IgD-negative memory B cell (primary cell): Measurements from ENCODE around the gene CDKL1. TPM values are rescaled to one million over a fixed set of nuclear protein-coding genes. Genes with fewer than 3 reads are reported as not detected.
A peak's percentile ranks its signal among the peaks of the same experiment; 100 is the strongest.
"Not testable (repeated sequence)": the region's sequence is repeated elsewhere in the genome, so short reads cannot be mapped to it uniquely, and the experiment has no call there.

ENCODE experiments used
- H3K27ac Mint-ChIP-seq, 3 donors: one replicate each; pipeline ENCODE4 v1.8.0; 2020 to 2022; ENCODE audit warnings: mild to moderate bottlenecking in 3 of 3, mixed read lengths in 3 of 3, moderate library complexity in 1 of 3
- H3K27me3 Mint-ChIP-seq: one replicate; pipeline ENCODE4 v1.8.0; 2021; ENCODE audit warnings: mixed read lengths
- H3K36me3 Mint-ChIP-seq: one replicate; pipeline ENCODE4 v1.8.0; 2020; ENCODE audit warnings: mild to moderate bottlenecking, mixed read lengths
- H3K4me1 Mint-ChIP-seq, 3 donors: one replicate each; pipeline ENCODE4 v1.8.0; 2020 to 2022; ENCODE audit warnings: mixed read lengths in 3 of 3, mild to moderate bottlenecking in 1 of 3
- H3K4me3 Mint-ChIP-seq, 4 donors: one replicate each; pipeline ENCODE4 v1.8.0; 2020 to 2022; ENCODE audit warnings: mild to moderate bottlenecking in 4 of 4, mixed read lengths in 4 of 4, moderate library complexity in 3 of 4
- H3K9me3 Mint-ChIP-seq, 3 donors: one replicate each; pipeline ENCODE4 v1.8.0; 2020 to 2021; ENCODE audit warnings: mixed read lengths in 3 of 3, mild to moderate bottlenecking in 1 of 3
- polyA plus RNA-seq: library from polyadenylated mRNA; unstranded; fragments of 300-500 nt; fragmentation: Illumina TruSeq; gene quantifications from one replicate; pipeline ENCODE4 v1.2.3, GENCODE V29; 2021

The CDKL1 gene
- polyA plus RNA-seq, 1 donor from 2014 or later: 7.1 TPM

- H3K36me3 Mint-ChIP-seq: peaks cover 4% of the 10 kb centered on the region
- H3K27ac Mint-ChIP-seq: no peak overlapping the region
- H3K27me3 Mint-ChIP-seq: no peaks in the 10 kb centered on the region
- no peaks in the 10 kb centered on the region for H3K4me1 Mint-ChIP-seq
- no peak overlapping the region for H3K4me3 Mint-ChIP-seq
- peaks cover 0 to 3% (median 2%) of the 10 kb centered on the region in 3 donors for H3K9me3 Mint-ChIP-seq
Observed at GRCh38 chr14:50373959-50374358, 22.7 kb downstream of the CDKL1 start.

- H3K9me3 Mint-ChIP-seq: peaks cover 0 to 3% (median 2%) of the 10 kb centered on the region in 3 donors
- H3K4me1 Mint-ChIP-seq: peaks cover 0 to 6% (median 5%) of the 10 kb centered on the region in 3 donors
- no peak overlapping the region for H3K27ac Mint-ChIP-seq
- no peaks in the 10 kb centered on the region for H3K27me3 Mint-ChIP-seq
- H3K4me3 Mint-ChIP-seq: no peak overlapping the region
- H3K36me3 Mint-ChIP-seq: peaks cover 4% of the 10 kb centered on the region
Observed at GRCh38 chr14:50371546-50371945, 25.1 kb downstream of the CDKL1 start.

- peaks cover 0 to 3% (median 2%) of the 10 kb centered on the region in 3 donors for H3K9me3 Mint-ChIP-seq
- H3K36me3 Mint-ChIP-seq: peaks cover 1% of the 10 kb centered on the region
- peak overlapping the region in 1 of 3 donors; percentile 43 for H3K27ac Mint-ChIP-seq
- H3K4me1 Mint-ChIP-seq: peaks cover 14 to 34% (median 18%) of the 10 kb centered on the region in 3 donors
- no peaks in the 10 kb centered on the region for H3K27me3 Mint-ChIP-seq
- H3K4me3 Mint-ChIP-seq: peak overlapping the region in 1 of 4 donors; percentile 46
Observed at GRCh38 chr14:50366589-50366988, 30.1 kb downstream of the CDKL1 start.

- no peak overlapping the region for H3K4me3 Mint-ChIP-seq
- no peak overlapping the region for H3K27ac Mint-ChIP-seq
- peaks cover 14 to 34% (median 18%) of the 10 kb centered on the region in 3 donors for H3K4me1 Mint-ChIP-seq
- H3K9me3 Mint-ChIP-seq: peaks cover 0 to 3% (median 2%) of the 10 kb centered on the region in 3 donors
- no peaks in the 10 kb centered on the region for H3K27me3 Mint-ChIP-seq
- H3K36me3 Mint-ChIP-seq: peaks cover 1% of the 10 kb centered on the region
Observed at GRCh38 chr14:50366115-50366514, 30.6 kb downstream of the CDKL1 start.

- H3K4me3 Mint-ChIP-seq, H3K27me3 Mint-ChIP-seq, H3K36me3 Mint-ChIP-seq, H3K9me3 Mint-ChIP-seq, H3K27ac Mint-ChIP-seq: not testable (repeated sequence)
- H3K4me1 Mint-ChIP-seq: peaks cover 14 to 34% (median 18%) of the 10 kb centered on the region in 3 donors
Observed at GRCh38 chr14:50365572-50365971, 31.1 kb downstream of the CDKL1 start.

- Mint-ChIP-seq H3K27me3 (no peaks in the 10 kb centered on the region), H3K36me3 (peaks cover 1% of the 10 kb centered on the region), H3K27ac (no peak overlapping the region), H3K4me3 (peak overlapping the region in 1 of 4 donors; percentile 38), H3K4me1 (peaks cover 14 to 38% (median 19%) of the 10 kb centered on the region in 3 donors), H3K9me3 (no peaks in the 10 kb centered on the region)
Observed at GRCh38 chr14:50364792-50365191, 31.9 kb downstream of the CDKL1 start.

- Mint-ChIP-seq H3K27ac (peak overlapping the region; percentile 75 to 97 (median 76)), H3K4me3 (peak overlapping the region; percentile 78 to 92 (median 86)), H3K27me3 (no peaks in the 10 kb centered on the region), H3K9me3 (no peaks in the 10 kb centered on the region), H3K36me3 (peaks cover 1% of the 10 kb centered on the region), H3K4me1 (peaks cover 14 to 38% (median 20%) of the 10 kb centered on the region in 3 donors)
Observed at GRCh38 chr14:50363714-50364111, 33.0 kb downstream of the CDKL1 start.

- H3K27ac Mint-ChIP-seq: peak overlapping the region; percentile 75 to 97 (median 76)
- H3K4me1 Mint-ChIP-seq: peaks cover 14 to 38% (median 20%) of the 10 kb centered on the region in 3 donors
- no peaks in the 10 kb centered on the region for H3K9me3 Mint-ChIP-seq
- peaks cover 5% of the 10 kb centered on the region for H3K36me3 Mint-ChIP-seq
- no peaks in the 10 kb centered on the region for H3K27me3 Mint-ChIP-seq
- H3K4me3 Mint-ChIP-seq: peak overlapping the region; percentile 78 to 92 (median 86)
Observed at GRCh38 chr14:50362764-50363713, 33.6 kb downstream of the CDKL1 start.

- H3K4me3 Mint-ChIP-seq: peak overlapping the region in 1 of 4 donors; percentile 42
- H3K36me3 Mint-ChIP-seq: peaks cover 10% of the 10 kb centered on the region
- peaks cover 14 to 35% (median 20%) of the 10 kb centered on the region in 3 donors for H3K4me1 Mint-ChIP-seq
- not testable (repeated sequence) for H3K27me3 Mint-ChIP-seq, H3K27ac Mint-ChIP-seq, H3K9me3 Mint-ChIP-seq
Observed at GRCh38 chr14:50361473-50362403, 34.9 kb downstream of the CDKL1 start.

- Mint-ChIP-seq H3K4me1 (peaks cover 14 to 28% (median 15%) of the 10 kb centered on the region in 3 donors), H3K27ac (no peak overlapping the region), H3K9me3 (peaks cover 0 to 1% (median 0%) of the 10 kb centered on the region in 3 donors), H3K27me3 (no peaks in the 10 kb centered on the region), H3K36me3 (peaks cover 17% of the 10 kb centered on the region), H3K4me3 (no peak overlapping the region)
Observed at GRCh38 chr14:50360851-50361250, 35.8 kb downstream of the CDKL1 start.

GRCh38 chr14:50360093-50360492, 36.6 kb downstream of the CDKL1 start:
- no peaks in the 10 kb centered on the region for H3K27me3 Mint-ChIP-seq
- H3K36me3 Mint-ChIP-seq: peaks cover 19% of the 10 kb centered on the region
- H3K27ac Mint-ChIP-seq: no peak overlapping the region
- H3K4me3 Mint-ChIP-seq: no peak overlapping the region
- peaks cover 0 to 1% (median 0%) of the 10 kb centered on the region in 3 donors for H3K9me3 Mint-ChIP-seq
- H3K4me1 Mint-ChIP-seq: peaks cover 14 to 25% (median 15%) of the 10 kb centered on the region in 3 donors

- Mint-ChIP-seq H3K27me3 (no peaks in the 10 kb centered on the region), H3K9me3 (peaks cover 0 to 1% (median 0%) of the 10 kb centered on the region in 3 donors), H3K4me1 (peaks cover 13 to 21% (median 14%) of the 10 kb centered on the region in 3 donors), H3K27ac (no peak overlapping the region), H3K4me3 (no peak overlapping the region), H3K36me3 (peaks cover 19% of the 10 kb centered on the region)
Observed at GRCh38 chr14:50359631-50360030, 37.0 kb downstream of the CDKL1 start.

- Mint-ChIP-seq H3K9me3 (peaks cover 0 to 1% (median 0%) of the 10 kb centered on the region in 3 donors), H3K27me3 (no peaks in the 10 kb centered on the region), H3K27ac (no peak overlapping the region), H3K4me3 (no peak overlapping the region), H3K36me3 (peaks cover 19% of the 10 kb centered on the region), H3K4me1 (peaks cover 5 to 10% (median 9%) of the 10 kb centered on the region in 3 donors)
Observed at GRCh38 chr14:50357753-50358395, 38.8 kb downstream of the CDKL1 start.

GRCh38 chr14:50357124-50357523, 39.6 kb downstream of the CDKL1 start:
- peaks cover 0 to 6% (median 4%) of the 10 kb centered on the region in 3 donors for H3K4me1 Mint-ChIP-seq
- H3K27ac Mint-ChIP-seq: no peak overlapping the region
- H3K4me3 Mint-ChIP-seq: no peak overlapping the region
- H3K9me3 Mint-ChIP-seq: peaks cover 0 to 1% (median 0%) of the 10 kb centered on the region in 3 donors
- no peaks in the 10 kb centered on the region for H3K27me3 Mint-ChIP-seq
- peaks cover 18% of the 10 kb centered on the region for H3K36me3 Mint-ChIP-seq
